ENCODE results near the gene GPR135.
A peak's percentile ranks its signal among the peaks of the same experiment; 100 is the strongest.

GRCh38 chr14:59507063-59507751 is 42.0 kb upstream of the GPR135 start:
- TF ChIP-seq EZH2 (IDR thresholded peaks at IDR 0.05; ENCODE audit: borderline replicate concordance, insufficient read depth, low read length, poor library complexity, severe bottlenecking) (no peak), EP300 (conservative IDR thresholded peaks at IDR 0.05; ENCODE audit: poor library complexity, severe bottlenecking) (no peak), TAF1 (IDR thresholded peaks at IDR 0.05; ENCODE audit: low read depth) (no peak)
- TF ChIP-seq, protein P1, sequence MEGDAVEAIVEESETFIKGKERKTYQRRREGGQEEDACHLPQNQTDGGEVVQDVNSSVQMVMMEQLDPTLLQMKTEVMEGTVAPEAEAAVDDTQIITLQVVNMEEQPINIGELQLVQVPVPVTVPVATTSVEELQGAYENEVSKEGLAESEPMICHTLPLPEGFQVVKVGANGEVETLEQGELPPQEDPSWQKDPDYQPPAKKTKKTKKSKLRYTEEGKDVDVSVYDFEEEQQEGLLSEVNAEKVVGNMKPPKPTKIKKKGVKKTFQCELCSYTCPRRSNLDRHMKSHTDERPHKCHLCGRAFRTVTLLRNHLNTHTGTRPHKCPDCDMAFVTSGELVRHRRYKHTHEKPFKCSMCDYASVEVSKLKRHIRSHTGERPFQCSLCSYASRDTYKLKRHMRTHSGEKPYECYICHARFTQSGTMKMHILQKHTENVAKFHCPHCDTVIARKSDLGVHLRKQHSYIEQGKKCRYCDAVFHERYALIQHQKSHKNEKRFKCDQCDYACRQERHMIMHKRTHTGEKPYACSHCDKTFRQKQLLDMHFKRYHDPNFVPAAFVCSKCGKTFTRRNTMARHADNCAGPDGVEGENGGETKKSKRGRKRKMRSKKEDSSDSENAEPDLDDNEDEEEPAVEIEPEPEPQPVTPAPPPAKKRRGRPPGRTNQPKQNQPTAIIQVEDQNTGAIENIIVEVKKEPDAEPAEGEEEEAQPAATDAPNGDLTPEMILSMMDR (IDR thresholded peaks at IDR 0.05; ENCODE audit: poor library complexity, severe bottlenecking), result peak; percentile 70

Measured in neural cell (in vitro differentiated cells).